Stomach (tissue), 9 donors: ENCODE results near the gene ZRSR2. TPM values are rescaled to one million over a fixed set of nuclear protein-coding genes. Genes with fewer than 3 reads are reported as not detected.

ENCODE experiments used
- DNase-seq, 2 donors: peaks; one replicate each; pipeline versions ENCODE4 v3.0.0 to v3.0.0-alpha.2; 2013 to 2019
- H3K27ac ChIP-seq, 5 donors: fragments of 200-600 bp in 4 of 5; sonication (generic) in 4 of 5; one replicate each; pipeline ENCODE4 v1.5.1; 2013 to 2019; ENCODE audit warnings: mild to moderate bottlenecking in 1 of 5, moderate library complexity in 1 of 5
- H3K27me3 ChIP-seq, 3 donors: fragments of 200-600 bp; sonication (generic); one replicate each; pipeline ENCODE4 v1.5.1; 2017 to 2019; ENCODE audit warnings: mixed run types in 1 of 3
- H3K36me3 ChIP-seq, 4 donors: fragments of 200-600 bp; sonication (generic); 1 replicate in 3 of 4; 2 replicates in 1 of 4; pipeline ENCODE4 v1.5.1; 2016 to 2019
- H3K4me1 ChIP-seq, 4 donors: fragments of 200-600 bp; sonication (generic); one replicate each; pipeline ENCODE4 v1.5.1; 2016 to 2019
- H3K4me3 ChIP-seq, 4 donors: fragments of 200-600 bp; sonication (generic) in 3 of 4; one replicate each; pipeline ENCODE4 v1.5.1; 2016 to 2019; ENCODE audit warnings: mild to moderate bottlenecking in 1 of 4
- H3K9me3 ChIP-seq, 4 donors: fragments of 200-600 bp; sonication (generic); one replicate each; pipeline ENCODE4 v1.5.1; 2016 to 2019
- CTCF ChIP-seq, 7 experiments: fragments of 450-650 bp in 4 of 7; fragments of 200-600 bp in 3 of 7; sonication (generic) in 3 of 7; IDR thresholded peaks; one replicate each; pipeline ENCODE4 v1.5.1; 2016 to 2019; ENCODE audit warnings: antibody characterized with exemption in 7 of 7, control low read depth in 2 of 7, mild to moderate bottlenecking in 1 of 7
- EP300 ChIP-seq: sonication (generic); formaldehyde crosslinking; IDR thresholded peaks from one replicate; pipeline ENCODE4 v1.6.1; 2017; ENCODE audit warnings: antibody characterized with exemption
- POLR2A ChIP-seq, 4 donors: fragments of 450-650 bp; IDR thresholded peaks; one replicate each; pipeline ENCODE4 v1.6.1; 2016; ENCODE audit warnings: antibody characterized with exemption in 4 of 4, control low read depth in 2 of 4, mild to moderate bottlenecking in 1 of 4, moderate library complexity in 1 of 4
- POLR2AphosphoS5 ChIP-seq, 3 donors: sonication (generic); formaldehyde crosslinking; IDR thresholded peaks; one replicate each; pipeline ENCODE4 v1.6.1; 2016; ENCODE audit warnings: antibody characterized with exemption in 3 of 3
- WGBS, 5 donors: extraction: QIAGEN DNeasy Blood & Tissue Kit in 3 of 5; methylation state at CpG; one replicate each; pipeline versions ENCODE4 v1.1.5 to v1.1.7; 2013 to 2018; 5-methylcytosine and 5-hydroxymethylcytosine counted together
- intact Hi-C: fragments of 100-400 bp; cut with DNase I; formaldehyde crosslinking; loops from one replicate; pipeline ENCODE4 v1.15.1; 2023; ENCODE audit warnings: low total_unique reads
- polyA plus RNA-seq, 3 donors: library from polyadenylated mRNA; stranded (reverse); fragments of 200-250 nt; gene quantifications; one replicate each; pipeline ENCODE4 v1.2.3, GENCODE V29; 2013
- total RNA-seq, 5 donors: library from RNA; depleted of rRNA; stranded (reverse); fragments of >200 nt; gene quantifications; one replicate each; pipeline versions ENCODE4 v1.1.0 to v1.2.3, GENCODE V29; 2014 to 2016
- donor health status: healthy with polysubstance abuse.
- donor health status: Bipolar disorder and iron deficiency.
- donor health status: healthy.

The ZRSR2 gene
- total and polyA plus RNA-seq, 8 donors, result 1.4 to 26.4 (median 14.1) TPM

- TF ChIP-seq EP300 (no peak), POLR2AphosphoS5 (IDR thresholded peaks at IDR 0.05) (no peak), CTCF (IDR thresholded peaks at IDR 0.05) (no peak), POLR2A (IDR thresholded peaks at IDR 0.05) (no peak)
- no peaks in the 10 kb centered on the region for H3K4me1 ChIP-seq
- no peaks in the 10 kb centered on the region for H3K36me3 ChIP-seq
- no peak overlapping the region for H3K4me3 ChIP-seq
- no peak for DNase-seq
- H3K9me3 ChIP-seq, result no peaks in the 10 kb centered on the region
- H3K27ac ChIP-seq, result no peak overlapping the region
- 76 to 87% (median 83%) methylated on average over 3 of the region's 3 CpGs for WGBS, 5 donors
- peaks cover 0 to 18% (median 0%) of the 10 kb centered on the region in 3 donors for H3K27me3 ChIP-seq
- intact Hi-C loops, result no loop called here
Observed at GRCh38 chrX:15864023-15864422, 73.7 kb downstream of the ZRSR2 start.

GRCh38 chrX:15864629-15865028 lies 74.3 kb downstream of the ZRSR2 start:
- Histone ChIP-seq H3K36me3 (no peaks in the 10 kb centered on the region), H3K27me3 (peaks cover 0 to 18% (median 0%) of the 10 kb centered on the region in 3 donors), H3K4me1 (no peaks in the 10 kb centered on the region), H3K9me3 (no peaks in the 10 kb centered on the region), H3K27ac (no peak overlapping the region), H3K4me3 (no peak overlapping the region)
- TF ChIP-seq POLR2A (IDR thresholded peaks at IDR 0.05), result no peak
- TF ChIP-seq CTCF (IDR thresholded peaks at IDR 0.05), result no peak
- no peak for TF ChIP-seq EP300
- TF ChIP-seq POLR2AphosphoS5 (IDR thresholded peaks at IDR 0.05), result no peak
- no peak for DNase-seq
- intact Hi-C loops, result no loop called here

DNA sequence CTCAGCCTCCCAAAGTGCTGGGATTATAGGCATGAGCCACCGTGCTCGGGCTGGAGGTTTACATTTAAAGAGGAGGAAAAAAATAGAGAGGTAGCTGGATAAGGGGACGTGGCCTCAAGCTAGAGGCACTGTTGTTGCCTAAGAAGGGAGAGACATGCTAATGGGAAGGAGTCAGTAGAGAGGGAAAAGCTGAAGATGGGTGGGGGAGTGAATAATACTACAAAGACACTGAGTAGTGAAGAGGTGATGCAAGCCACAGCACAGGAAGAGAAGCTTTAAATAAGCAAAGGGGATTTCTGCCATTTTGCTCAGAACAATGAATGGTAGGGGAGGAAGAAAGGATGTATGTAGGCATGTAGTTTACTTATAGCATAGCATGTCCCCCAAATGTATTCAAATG lies 75.9 kb downstream of the ZRSR2 start:
- WGBS, 5 donors, result 59 to 82% (median 76%) methylated on average over 3 of the region's 3 CpGs
- Histone ChIP-seq H3K4me3 (no peak overlapping the region), H3K4me1 (no peaks in the 10 kb centered on the region), H3K9me3 (no peaks in the 10 kb centered on the region), H3K36me3 (no peaks in the 10 kb centered on the region), H3K27me3 (peaks cover 0 to 23% (median 0%) of the 10 kb centered on the region in 3 donors), H3K27ac (no peak overlapping the region)
- TF ChIP-seq POLR2A (IDR thresholded peaks at IDR 0.05), result no peak
- TF ChIP-seq POLR2AphosphoS5 (IDR thresholded peaks at IDR 0.05), result no peak
- TF ChIP-seq CTCF (IDR thresholded peaks at IDR 0.05), result no peak
- TF ChIP-seq EP300, result no peak
- intact Hi-C loops, result no loop called here
- DNase-seq, result no peak

- no peak for DNase-seq
- Histone ChIP-seq H3K4me1 (no peaks in the 10 kb centered on the region), H3K36me3 (no peaks in the 10 kb centered on the region), H3K27me3 (peaks cover 0 to 16% (median 4%) of the 10 kb centered on the region in 3 donors), H3K4me3 (no peak overlapping the region), H3K27ac (no peak overlapping the region), H3K9me3 (no peaks in the 10 kb centered on the region)
- TF ChIP-seq CTCF (IDR thresholded peaks at IDR 0.05) (no peak), POLR2AphosphoS5 (IDR thresholded peaks at IDR 0.05) (no peak), EP300 (no peak), POLR2A (IDR thresholded peaks at IDR 0.05) (no peak)
- intact Hi-C loops, result no loop called here
- 91 to 100% (median 97%) methylated on average over 4 of the region's 4 CpGs for WGBS, 5 donors
Observed at GRCh38 chrX:15869695-15870094, 79.4 kb downstream of the ZRSR2 start.
